KMS-11 (cell line): ENCODE measurements around the gene FAM236C.
"Not testable (repeated sequence)": the region's sequence is repeated elsewhere in the genome, so short reads cannot be mapped to it uniquely, and the experiment has no call there.

Source experiments
- H2AFZ ChIP-seq: fragments of 200-600 bp; sonication (generic); 2 replicates; pipeline ENCODE4 v1.6.1; 2016; ENCODE audit warnings: antibody characterized with exemption, mixed run types, low read depth
- H3K27ac ChIP-seq: fragments of 200-600 bp; sonication (generic); 2 replicates; pipeline ENCODE4 v1.6.1; 2016; ENCODE audit warnings: mild to moderate bottlenecking, mixed run types
- H3K27me3 ChIP-seq: fragments of 200-600 bp; sonication (generic); 2 replicates; pipeline ENCODE4 v1.6.1; 2017; ENCODE audit warnings: mild to moderate bottlenecking, low read depth, mixed run types, moderate library complexity; ENCODE audit not compliant: insufficient read depth
- H3K36me3 ChIP-seq: fragments of 200-600 bp; sonication (generic); 2 replicates; pipeline ENCODE4 v1.6.1; 2017; ENCODE audit warnings: mild to moderate bottlenecking, mixed run types; ENCODE audit not compliant: insufficient read depth
- H3K4me1 ChIP-seq: fragments of 200-600 bp; sonication (generic); 2 replicates; pipeline ENCODE4 v1.6.1; 2016; ENCODE audit warnings: mild to moderate bottlenecking, low read depth, mixed run types; ENCODE audit not compliant: poor library complexity, severe bottlenecking
- H3K4me2 ChIP-seq: fragments of 200-600 bp; sonication (generic); 2 replicates; pipeline ENCODE4 v1.7.0; 2016; ENCODE audit warnings: mild to moderate bottlenecking, mixed run types
- H3K4me3 ChIP-seq: fragments of 200-600 bp; sonication (generic); IDR thresholded peaks from 2 replicates; pipeline ENCODE4 v1.6.1; 2017; ENCODE audit warnings: low read depth, low read length, mixed read lengths; ENCODE audit not compliant: insufficient read depth
- H3K79me2 ChIP-seq: fragments of 200-600 bp; sonication (generic); 2 replicates; pipeline ENCODE4 v1.6.1; 2016; ENCODE audit warnings: low read depth, mixed run types; ENCODE audit not compliant: insufficient read depth
- H3K9ac ChIP-seq: fragments of 200-600 bp; sonication (generic); 2 replicates; pipeline ENCODE4 v1.6.1; 2016; ENCODE audit warnings: mild to moderate bottlenecking, mixed run types
- H4K20me1 ChIP-seq: fragments of 200-600 bp; sonication (generic); 2 replicates; pipeline ENCODE4 v1.6.1; 2016; ENCODE audit warnings: mild to moderate bottlenecking, mixed run types; ENCODE audit not compliant: insufficient read depth

Gene FAM236C

GRCh38 chrX:72943819-72944169 is 31.4 kb downstream of the FAM236C start, which contains the start of gene DMRTC1:
DMRTC1 (minus strand) TSS chrX:72943837; CDS start chrX:72875694, 68,143 bp downstream.
- H3K36me3 ChIP-seq, H3K27ac ChIP-seq, H3K4me3 ChIP-seq, H3K4me1 ChIP-seq, H3K79me2 ChIP-seq, H3K9ac ChIP-seq, H2AFZ ChIP-seq, H3K27me3 ChIP-seq, H3K4me2 ChIP-seq, H4K20me1 ChIP-seq: not testable (repeated sequence)

DNA sequence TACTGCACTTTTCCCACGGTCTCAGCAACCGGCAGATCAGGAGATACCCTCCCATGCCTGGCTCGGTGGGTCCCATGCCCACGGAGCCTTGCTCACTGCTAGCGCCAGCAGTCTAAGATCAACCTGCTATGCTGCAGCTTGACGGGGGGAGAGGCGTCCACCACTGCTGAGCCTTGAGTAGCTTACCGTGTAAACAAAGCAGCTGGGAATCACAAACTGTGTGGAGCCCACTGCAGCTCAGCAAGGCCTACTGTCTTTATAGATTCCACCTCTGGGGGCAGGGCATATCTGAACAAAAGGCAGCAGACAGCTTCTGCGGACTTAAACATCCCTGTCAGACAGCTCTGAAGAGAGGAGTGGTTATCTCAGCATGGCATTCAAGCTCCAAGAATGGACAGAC is 47.6 kb downstream of the FAM236C start:
- not testable (repeated sequence) for H3K36me3 ChIP-seq, H4K20me1 ChIP-seq, H3K4me1 ChIP-seq, H3K27me3 ChIP-seq, H3K27ac ChIP-seq, H3K9ac ChIP-seq, H3K4me2 ChIP-seq, H2AFZ ChIP-seq, H3K79me2 ChIP-seq, H3K4me3 ChIP-seq
